ENCODE measurements around the gene KDM6B.

GRCh38 chr17:7818026-7818425, 16.0 kb upstream of the KDM6B start:
- no peak for TF ChIP-seq BHLHE40 (IDR thresholded peaks at IDR 0.05; ENCODE audit: borderline replicate concordance)
- TF ChIP-seq TARDBP (IDR thresholded peaks at IDR 0.05), result no peak
- no peak for TF ChIP-seq SP1 (IDR thresholded peaks at IDR 0.05)

Measured in HEK293T (cell line).